ENCODE data around the gene YWHAG. TPM values are rescaled to one million over a fixed set of nuclear protein-coding genes. Genes with fewer than 3 reads are reported as not detected.

Gene YWHAG
- total RNA-seq, 1 donor from 2014 or later = 70.5 TPM

DNA sequence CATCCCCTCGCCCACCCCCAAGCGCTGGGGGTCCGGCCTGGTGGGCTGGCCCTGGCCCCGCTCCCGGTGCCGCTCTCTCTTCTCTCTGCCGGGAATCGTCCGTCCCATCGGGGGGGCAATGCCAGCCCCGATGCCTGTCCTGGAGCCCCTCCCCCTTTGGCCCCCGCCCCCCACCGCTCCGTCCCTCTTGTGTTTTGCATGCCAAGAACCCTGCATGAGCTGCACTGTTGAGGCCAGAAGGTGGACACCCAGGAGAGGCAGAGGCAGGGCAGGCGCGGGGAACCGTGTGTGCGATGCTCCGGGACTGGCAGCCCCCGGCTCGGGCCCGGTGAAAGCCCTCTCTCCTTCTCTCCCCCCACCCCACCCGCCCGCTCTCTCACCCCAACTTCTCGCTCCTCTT lies 78.4 kb downstream of the YWHAG start:
- Mint-ChIP-seq H3K36me3 (ENCODE audit: low read depth) (no peaks in the 10 kb centered on the region), H3K27ac (no peak overlapping the region), H3K4me3 (no peak overlapping the region), H3K4me1 (peaks cover 16% of the 10 kb centered on the region), H3K9me3 (no peaks in the 10 kb centered on the region), H3K27me3 (peaks cover 51% of the 10 kb centered on the region)
- no peak for ATAC-seq (ENCODE audit: low read depth)
- ChIA-PET CTCF (no interaction called here), POLR2A (no interaction called here)
- TF ChIP-seq, protein P1, sequence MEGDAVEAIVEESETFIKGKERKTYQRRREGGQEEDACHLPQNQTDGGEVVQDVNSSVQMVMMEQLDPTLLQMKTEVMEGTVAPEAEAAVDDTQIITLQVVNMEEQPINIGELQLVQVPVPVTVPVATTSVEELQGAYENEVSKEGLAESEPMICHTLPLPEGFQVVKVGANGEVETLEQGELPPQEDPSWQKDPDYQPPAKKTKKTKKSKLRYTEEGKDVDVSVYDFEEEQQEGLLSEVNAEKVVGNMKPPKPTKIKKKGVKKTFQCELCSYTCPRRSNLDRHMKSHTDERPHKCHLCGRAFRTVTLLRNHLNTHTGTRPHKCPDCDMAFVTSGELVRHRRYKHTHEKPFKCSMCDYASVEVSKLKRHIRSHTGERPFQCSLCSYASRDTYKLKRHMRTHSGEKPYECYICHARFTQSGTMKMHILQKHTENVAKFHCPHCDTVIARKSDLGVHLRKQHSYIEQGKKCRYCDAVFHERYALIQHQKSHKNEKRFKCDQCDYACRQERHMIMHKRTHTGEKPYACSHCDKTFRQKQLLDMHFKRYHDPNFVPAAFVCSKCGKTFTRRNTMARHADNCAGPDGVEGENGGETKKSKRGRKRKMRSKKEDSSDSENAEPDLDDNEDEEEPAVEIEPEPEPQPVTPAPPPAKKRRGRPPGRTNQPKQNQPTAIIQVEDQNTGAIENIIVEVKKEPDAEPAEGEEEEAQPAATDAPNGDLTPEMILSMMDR (IDR thresholded peaks at IDR 0.05) = no peak
- intact Hi-C loops (cut with micrococcal nuclease) = no loop called here
- no peak for DNase-seq

DNA sequence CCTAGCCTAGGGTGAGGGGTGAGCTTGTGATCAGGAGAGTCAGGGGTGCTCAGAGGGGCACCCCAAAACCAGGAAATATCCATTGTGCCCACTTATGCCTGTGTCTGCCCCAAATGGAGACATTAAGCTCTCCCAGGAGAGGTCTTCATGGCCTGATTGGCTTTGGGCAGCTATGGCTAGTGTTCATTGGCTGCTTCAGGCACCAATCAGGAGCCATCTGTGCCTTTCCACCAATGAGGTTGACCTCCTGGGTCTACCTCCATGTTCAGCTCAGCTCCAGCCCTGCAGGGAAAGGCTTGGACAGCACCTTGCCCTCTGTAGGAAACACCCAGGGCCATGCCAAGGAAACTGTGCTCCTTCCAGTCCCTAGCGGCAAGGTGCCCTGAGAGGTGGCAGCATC lies 80.3 kb downstream of the YWHAG start:
- TF ChIP-seq, protein P1 (IDR thresholded peaks at IDR 0.05) = no peak
- H3K27me3 Mint-ChIP-seq = peaks cover 36% of the 10 kb centered on the region
- peaks cover 13% of the 10 kb centered on the region for H3K4me1 Mint-ChIP-seq
- no peak overlapping the region for H3K27ac Mint-ChIP-seq
- DNase-seq = no peak
- POLR2A ChIA-PET = interaction anchor here (1.0 kb wide), 1 partner anchor 28 kb away, joined by 3 read pairs; no protein-coding TSS in a partner anchor
- no peak for ATAC-seq (ENCODE audit: low read depth)
- CTCF ChIA-PET = no interaction called here
- H3K36me3 Mint-ChIP-seq (ENCODE audit: low read depth) = no peaks in the 10 kb centered on the region
- no peak overlapping the region for H3K4me3 Mint-ChIP-seq
- no peaks in the 10 kb centered on the region for H3K9me3 Mint-ChIP-seq
- intact Hi-C loops (cut with micrococcal nuclease) = no loop called here

Other genes with a start within 250 kb of the YWHAG start
- not detected in 2 replicates for gene SRRM3, start 157.1 kb downstream of the YWHAG start, total RNA-seq
- 63.4 and 65.6 TPM in 2 replicates for gene HSPB1, start 56.3 kb downstream of the YWHAG start, total RNA-seq
- 0.55 TPM in 1 of 2 replicates, not detected in the other for gene SSC4D, start 50.7 kb upstream of the YWHAG start, total RNA-seq
- gene ZP3, start 66.0 kb upstream of the YWHAG start, total RNA-seq = 0.91 and 2.9 TPM in 2 replicates
- gene DTX2, start 102.7 kb upstream of the YWHAG start, total RNA-seq = 41.2 and 45.8 TPM in 2 replicates
- gene UPK3B, start 151.6 kb upstream of the YWHAG start, total RNA-seq = 3.2 and 3.4 TPM in 2 replicates
- gene SPDYE16, start 184.3 kb upstream of the YWHAG start, total RNA-seq = 0.59 TPM in 1 of 2 replicates, not detected in the other

Data from activated B cell treated with CpG ODN at 0.5 μM for 24 hours (primary cell).